GM19372 (cell line): ENCODE data around the gene PYGB.

Experiments
- ATAC-seq: cut with Tn5 transposase; IDR thresholded peaks from one replicate; pipeline ENCODE4 v1.9.1; 2021; ENCODE audit warnings: mild to moderate bottlenecking, low read depth, moderate library complexity; ENCODE audit not compliant: unreplicated experiment

The PYGB gene

GRCh38 chr20:25292176-25292891 lies 44.4 kb downstream of the PYGB start:
- ATAC-seq = no peak

GRCh38 chr20:25293507-25293906 lies 45.6 kb downstream of the PYGB start:
- no peak for ATAC-seq

- ATAC-seq = no peak
Measured at GRCh38 chr20:25293910-25294458, 46.1 kb downstream of the PYGB start.

GRCh38 chr20:25294459-25295385 lies 46.8 kb downstream of the PYGB start:
- no peak for ATAC-seq

- no peak for ATAC-seq
Measured at GRCh38 chr20:25295386-25296093, 47.7 kb downstream of the PYGB start.

- ATAC-seq = peak; percentile 34
Measured at GRCh38 chr20:25296094-25297093, 48.5 kb downstream of the PYGB start.

GRCh38 chr20:25297141-25297905 lies 49.4 kb downstream of the PYGB start:
- ATAC-seq = peak; percentile 60

GRCh38 chr20:25299806-25300205 lies 51.9 kb downstream of the PYGB start:
- no peak for ATAC-seq

GRCh38 chr20:25300496-25301170 lies 52.7 kb downstream of the PYGB start:
- ATAC-seq = no peak

- ATAC-seq = no peak
Measured at GRCh38 chr20:25301357-25301920, 53.6 kb downstream of the PYGB start.

- ATAC-seq = no peak
Measured at GRCh38 chr20:25302596-25302995, 54.7 kb downstream of the PYGB start.

- no peak for ATAC-seq
Measured at GRCh38 chr20:25303292-25304024, 55.6 kb downstream of the PYGB start.

- no peak for ATAC-seq
Measured at GRCh38 chr20:25304025-25304549, 56.2 kb downstream of the PYGB start.

- no peak for ATAC-seq
Measured at GRCh38 chr20:25306991-25307903, 59.4 kb downstream of the PYGB start.

GRCh38 chr20:25308083-25308491 lies 60.2 kb downstream of the PYGB start:
- ATAC-seq = no peak
